Panc1 (cell line): ENCODE data around the gene KLF11. TPM values are rescaled to one million over a fixed set of nuclear protein-coding genes. Genes with fewer than 3 reads are reported as not detected.

Source experiments
- ATAC-seq: fragments of 200-7000 bp; cut with Tn5 transposase; 2 replicates; pipeline ENCODE4 v1.9.1; 2020; ENCODE audit warnings: mild to moderate bottlenecking, moderate library complexity
- BruUV-seq: library from RNA; stranded (reverse); fragments of 400-500 nt; replicated peaks from 2 replicates; lab custom pipeline; 2021; lab: Mats Ljungman, UMichigan
- CTCF ChIA-PET: fragments of 300-600 bp; sonication (Branson Sonifier 250); formaldehyde crosslinking; loops from one replicate; lab custom pipeline; 2022; ENCODE audit warnings: antibody characterized with exemption; lab: Charles Lee
- POLR2A ChIA-PET: fragments of 300-600 bp; sonication (Branson Sonifier 250); formaldehyde crosslinking; loops from one replicate; lab custom pipeline; 2022; ENCODE audit warnings: antibody characterized with exemption; lab: Charles Lee
- DNase-seq: peaks from one replicate; pipeline ENCODE4 v3.0.0-alpha.2; 2010; ENCODE audit warnings: low read depth, low spot score
- H3K27ac ChIP-seq: 2 replicates; pipeline ENCODE4 v1.5.1; 2011; ENCODE audit warnings: mild to moderate bottlenecking, low read length, inconsistent platforms
- H3K27me3 ChIP-seq: fragments of 200-500 bp; sonication (Bioruptor generic); 2 replicates; pipeline ENCODE4 v1.6.0; 2014; ENCODE audit warnings: low read length, inconsistent platforms; ENCODE audit not compliant: control insufficient read depth, insufficient read depth
- H3K36me3 ChIP-seq: fragments of 200-500 bp; sonication (Bioruptor generic); 2 replicates; pipeline ENCODE4 v1.5.1; 2014; ENCODE audit warnings: inconsistent platforms, mild to moderate bottlenecking, low read length, moderate library complexity; ENCODE audit not compliant: control insufficient read depth, insufficient read depth
- H3K4me1 ChIP-seq: 2 replicates; pipeline ENCODE4 v1.5.1; 2011; ENCODE audit warnings: inconsistent platforms, mild to moderate bottlenecking, low read length, moderate library complexity; ENCODE audit not compliant: control insufficient read depth, insufficient read depth
- H3K4me3 ChIP-seq, 2 experiments: 2 replicates each; pipeline ENCODE4 v1.5.1; 2011 to 2012; ENCODE audit warnings: low read depth in 2 of 2, low read length in 2 of 2, mild to moderate bottlenecking in 2 of 2, inconsistent platforms in 1 of 2, moderate library complexity in 1 of 2
- H3K9me3 ChIP-seq: fragments of 200-500 bp; sonication (Bioruptor generic); 2 replicates; pipeline ENCODE4 v1.5.1; 2014; ENCODE audit warnings: low read depth, mild to moderate bottlenecking, inconsistent platforms, low read length, moderate library complexity; ENCODE audit not compliant: control insufficient read depth, insufficient read depth
- POLR2AphosphoS5 ChIP-seq: IDR thresholded peaks from 2 replicates; pipeline ENCODE4 v1.6.1; 2012; ENCODE audit warnings: mild to moderate bottlenecking, low read depth, low read length, moderate library complexity
- SIN3A ChIP-seq: IDR thresholded peaks from 2 replicates; pipeline ENCODE4 v1.6.1; 2012; ENCODE audit warnings: low read depth, mild to moderate bottlenecking, low read length, moderate library complexity, borderline replicate concordance; ENCODE audit not compliant: insufficient read depth
- TCF7L2 ChIP-seq: IDR thresholded peaks from 2 replicates; pipeline ENCODE4 v1.6.1; 2011; ENCODE audit warnings: mild to moderate bottlenecking, low read depth, low read length, inconsistent platforms
- in situ Hi-C: cut with HindIII; loops from 2 replicates; pipeline ENCODE4 v1.10.0; 2016; ENCODE audit warnings: low sequenced_read_pairs, low pct_unique_long_range_greater_than_20kb
- intact Hi-C: fragments of 100-400 bp; cut with micrococcal nuclease; formaldehyde crosslinking; loops from one replicate; pipeline ENCODE4 v1.10.0; 2022; ENCODE audit not compliant: unreplicated experiment
- total RNA-seq: library from RNA; stranded (reverse); gene quantifications from one replicate; pipeline ENCODE4 v1.2.1, GENCODE V29; 2021; ENCODE audit not compliant: unreplicated experiment
- TF ChIP-seq, protein P1 (sequence below), 2 experiments: IDR thresholded peaks; 2 replicates each; pipeline ENCODE4 v1.6.1; 2011 to 2012; ENCODE audit warnings: low read depth in 2 of 2, control low read depth in 1 of 2, low read length in 1 of 2, mild to moderate bottlenecking in 1 of 2, moderate library complexity in 1 of 2; ENCODE audit not compliant: insufficient read depth in 1 of 2
- TF ChIP-seq, protein P2 (sequence below): fragments of 450-650 bp; IDR thresholded peaks from 2 replicates; pipeline ENCODE4 v1.5.1; 2017; ENCODE audit warnings: mild to moderate bottlenecking

KLF11 gene
- total RNA-seq, 1 experiment from 2014 or later: 23.7 TPM

DNA sequence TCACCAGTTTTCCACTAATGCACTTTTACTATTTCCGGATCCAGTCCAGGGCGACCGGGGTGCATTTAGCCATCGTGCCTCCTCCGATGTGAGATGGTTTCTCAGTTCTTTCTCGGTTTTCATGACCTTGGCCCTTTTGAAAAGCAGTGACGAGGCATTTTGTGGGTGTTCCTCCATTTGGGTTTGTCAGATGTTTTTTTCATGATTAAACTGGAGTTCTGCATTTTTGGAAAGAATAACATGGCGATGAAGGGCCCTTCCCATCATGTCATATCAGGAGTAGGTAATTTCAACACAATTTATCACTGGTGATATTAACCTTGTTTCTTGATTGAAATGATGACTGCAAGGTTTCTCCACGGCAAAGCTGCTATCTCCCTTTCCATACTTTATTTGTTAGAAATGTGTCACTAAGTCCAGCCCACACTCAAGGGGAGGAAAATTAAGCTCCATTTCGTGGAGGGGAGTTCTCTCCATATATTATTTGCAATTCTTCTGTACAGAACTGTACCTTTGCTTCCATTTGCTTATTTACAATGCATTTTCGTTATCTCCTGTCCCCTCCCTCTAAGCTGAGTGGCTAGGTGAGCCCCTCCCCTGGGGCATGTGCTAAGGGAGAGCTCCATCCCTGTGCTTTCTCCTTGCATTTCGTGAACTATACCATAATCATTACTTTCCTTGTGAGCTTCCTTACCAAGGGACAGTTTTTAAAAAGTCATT, 8.9 kb upstream of the KLF11 start:
- CTCF ChIA-PET: interaction anchor here (0.8 kb wide), 1 partner anchor 191 kb away, joined by 3 read pairs; no protein-coding TSS in a partner anchor
- DNase-seq (no peak), ATAC-seq (no peak)
- H3K9me3 ChIP-seq: no peaks in the 10 kb centered on the region
- BruUV-seq: no TSS peak
- H3K27me3 ChIP-seq: no peaks in the 10 kb centered on the region
- no peak overlapping the region for H3K4me3 ChIP-seq
- TF ChIP-seq, protein P1, sequence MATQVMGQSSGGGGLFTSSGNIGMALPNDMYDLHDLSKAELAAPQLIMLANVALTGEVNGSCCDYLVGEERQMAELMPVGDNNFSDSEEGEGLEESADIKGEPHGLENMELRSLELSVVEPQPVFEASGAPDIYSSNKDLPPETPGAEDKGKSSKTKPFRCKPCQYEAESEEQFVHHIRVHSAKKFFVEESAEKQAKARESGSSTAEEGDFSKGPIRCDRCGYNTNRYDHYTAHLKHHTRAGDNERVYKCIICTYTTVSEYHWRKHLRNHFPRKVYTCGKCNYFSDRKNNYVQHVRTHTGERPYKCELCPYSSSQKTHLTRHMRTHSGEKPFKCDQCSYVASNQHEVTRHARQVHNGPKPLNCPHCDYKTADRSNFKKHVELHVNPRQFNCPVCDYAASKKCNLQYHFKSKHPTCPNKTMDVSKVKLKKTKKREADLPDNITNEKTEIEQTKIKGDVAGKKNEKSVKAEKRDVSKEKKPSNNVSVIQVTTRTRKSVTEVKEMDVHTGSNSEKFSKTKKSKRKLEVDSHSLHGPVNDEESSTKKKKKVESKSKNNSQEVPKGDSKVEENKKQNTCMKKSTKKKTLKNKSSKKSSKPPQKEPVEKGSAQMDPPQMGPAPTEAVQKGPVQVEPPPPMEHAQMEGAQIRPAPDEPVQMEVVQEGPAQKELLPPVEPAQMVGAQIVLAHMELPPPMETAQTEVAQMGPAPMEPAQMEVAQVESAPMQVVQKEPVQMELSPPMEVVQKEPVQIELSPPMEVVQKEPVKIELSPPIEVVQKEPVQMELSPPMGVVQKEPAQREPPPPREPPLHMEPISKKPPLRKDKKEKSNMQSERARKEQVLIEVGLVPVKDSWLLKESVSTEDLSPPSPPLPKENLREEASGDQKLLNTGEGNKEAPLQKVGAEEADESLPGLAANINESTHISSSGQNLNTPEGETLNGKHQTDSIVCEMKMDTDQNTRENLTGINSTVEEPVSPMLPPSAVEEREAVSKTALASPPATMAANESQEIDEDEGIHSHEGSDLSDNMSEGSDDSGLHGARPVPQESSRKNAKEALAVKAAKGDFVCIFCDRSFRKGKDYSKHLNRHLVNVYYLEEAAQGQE (IDR thresholded peaks at IDR 0.05; ENCODE audit: insufficient read depth in 1 of 2, low read depth in 2 of 2, low read length in 1 of 2): no peak
- TF ChIP-seq POLR2AphosphoS5 (no peak), TCF7L2 (no peak), SIN3A (no peak)
- TF ChIP-seq, protein P2, sequence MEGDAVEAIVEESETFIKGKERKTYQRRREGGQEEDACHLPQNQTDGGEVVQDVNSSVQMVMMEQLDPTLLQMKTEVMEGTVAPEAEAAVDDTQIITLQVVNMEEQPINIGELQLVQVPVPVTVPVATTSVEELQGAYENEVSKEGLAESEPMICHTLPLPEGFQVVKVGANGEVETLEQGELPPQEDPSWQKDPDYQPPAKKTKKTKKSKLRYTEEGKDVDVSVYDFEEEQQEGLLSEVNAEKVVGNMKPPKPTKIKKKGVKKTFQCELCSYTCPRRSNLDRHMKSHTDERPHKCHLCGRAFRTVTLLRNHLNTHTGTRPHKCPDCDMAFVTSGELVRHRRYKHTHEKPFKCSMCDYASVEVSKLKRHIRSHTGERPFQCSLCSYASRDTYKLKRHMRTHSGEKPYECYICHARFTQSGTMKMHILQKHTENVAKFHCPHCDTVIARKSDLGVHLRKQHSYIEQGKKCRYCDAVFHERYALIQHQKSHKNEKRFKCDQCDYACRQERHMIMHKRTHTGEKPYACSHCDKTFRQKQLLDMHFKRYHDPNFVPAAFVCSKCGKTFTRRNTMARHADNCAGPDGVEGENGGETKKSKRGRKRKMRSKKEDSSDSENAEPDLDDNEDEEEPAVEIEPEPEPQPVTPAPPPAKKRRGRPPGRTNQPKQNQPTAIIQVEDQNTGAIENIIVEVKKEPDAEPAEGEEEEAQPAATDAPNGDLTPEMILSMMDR: no peak
- POLR2A ChIA-PET: no interaction called here
- in situ Hi-C loops (no loop called here), intact Hi-C loops (no loop called here)
- H3K27ac ChIP-seq: no peak overlapping the region
- H3K4me1 ChIP-seq: peaks cover 12% of the 10 kb centered on the region
- H3K36me3 ChIP-seq: no peaks in the 10 kb centered on the region

DNA sequence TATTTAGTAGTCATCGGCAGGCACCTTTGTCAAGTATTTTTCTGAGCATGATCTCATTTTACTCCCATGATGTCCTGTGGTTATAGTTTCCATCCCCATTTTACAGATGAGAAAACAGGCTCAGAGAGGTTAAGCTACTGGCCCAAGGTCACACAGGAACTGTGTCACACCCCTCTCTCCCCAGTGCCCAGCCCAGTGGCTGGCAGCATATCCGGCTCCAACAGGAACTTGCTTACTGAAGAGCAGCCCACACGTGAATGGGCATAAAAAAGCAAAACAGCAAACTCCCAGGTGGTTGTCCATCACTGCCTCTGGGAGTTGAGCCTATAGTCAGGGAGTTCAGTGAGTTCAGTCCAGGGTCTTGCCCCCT, 8.3 kb upstream of the KLF11 start:
- Histone ChIP-seq H3K27ac (no peak overlapping the region; the same call in 1 of the 2 replicates), H3K9me3 (no peaks in the 10 kb centered on the region), H3K4me1 (peaks cover 12% of the 10 kb centered on the region), H3K27me3 (no peaks in the 10 kb centered on the region), H3K36me3 (no peaks in the 10 kb centered on the region), H3K4me3 (no peak overlapping the region)
- DNase-seq (no peak), ATAC-seq (no peak)
- POLR2A ChIA-PET: no interaction called here
- in situ Hi-C loops: no loop called here
- CTCF ChIA-PET: interaction anchor here (0.8 to 1.9 kb wide), 2 partner anchors 51 to 190 kb away, joined by 3 to 10 read pairs; no protein-coding TSS in a partner anchor
- TF ChIP-seq, protein P1 (IDR thresholded peaks at IDR 0.05; ENCODE audit: insufficient read depth in 1 of 2, low read depth in 2 of 2, low read length in 1 of 2): no peak
- BruUV-seq: no TSS peak
- intact Hi-C loops: no loop called here
